Upper lobe of left lung (tissue), 4 donors: ENCODE measurements around the gene EML1.

Experiments used
- CTCF ChIP-seq, 6 experiments: fragments of 450-650 bp in 4 of 6; fragments of 200-600 bp in 2 of 6; sonication (generic) in 2 of 6; IDR thresholded peaks; one replicate each; pipeline ENCODE4 v1.5.1; 2016 to 2019; ENCODE audit warnings: antibody characterized with exemption in 6 of 6
- EP300 ChIP-seq, 4 donors: sonication (generic); formaldehyde crosslinking; IDR thresholded peaks; one replicate each; pipeline ENCODE4 v1.5.1; 2017; ENCODE audit warnings: antibody characterized with exemption in 4 of 4, control low read depth in 2 of 4
- POLR2A ChIP-seq, 4 donors: fragments of 450-650 bp; IDR thresholded peaks; one replicate each; pipeline ENCODE4 v1.5.1; 2016 to 2017; ENCODE audit warnings: antibody characterized with exemption in 4 of 4, mild to moderate bottlenecking in 2 of 4

DNA sequence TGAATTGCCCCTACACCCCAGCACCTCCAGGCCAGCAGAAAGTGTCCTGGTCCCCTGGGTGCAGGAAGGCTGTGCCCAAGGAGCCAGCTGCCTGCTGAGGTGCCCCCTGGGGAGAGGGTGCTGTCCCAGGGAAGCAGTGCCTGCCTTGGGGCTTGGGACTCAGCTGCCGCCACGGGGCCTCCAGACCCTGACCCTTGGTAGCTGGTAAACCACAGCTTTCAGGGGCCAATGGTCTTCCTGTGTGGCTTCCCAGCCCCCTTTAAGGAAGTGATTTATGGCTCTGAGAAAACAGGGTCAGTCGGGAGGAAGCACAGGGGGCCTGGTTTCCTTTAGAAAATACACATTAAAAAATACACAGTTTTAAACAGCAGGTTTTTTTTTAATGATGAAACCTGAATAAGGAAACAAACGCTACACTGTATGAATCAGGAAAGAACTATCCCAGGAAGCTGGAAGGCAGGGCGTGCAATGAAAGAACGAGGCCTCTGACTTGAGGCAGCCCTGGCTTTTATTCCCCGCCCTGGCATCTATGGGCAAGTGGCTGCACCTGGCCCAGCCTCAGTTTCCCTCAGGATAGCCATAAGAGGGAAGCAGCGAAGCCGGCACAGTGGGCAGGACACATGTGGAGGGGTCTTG, 40.6 kb upstream of the EML1 start:
- TF ChIP-seq EP300 (IDR thresholded peaks at IDR 0.05) (no peak), POLR2A (IDR thresholded peaks at IDR 0.05) (no peak), CTCF (IDR thresholded peaks at IDR 0.05) (no peak)
